OCI-LY7 (cell line): Measurements from ENCODE around the gene ITM2C.

Experiments used
- EZH2phosphoT487 ChIP-seq: fragments of 200-600 bp; sonication (generic); IDR thresholded peaks from 2 replicates; pipeline ENCODE4 v1.6.1; 2018; ENCODE audit warnings: low read depth, borderline replicate concordance, mild to moderate bottlenecking, mixed run types, antibody characterized with exemption, low read length, moderate library complexity, mixed read lengths
- TF ChIP-seq, protein P1 (sequence below): fragments of 200-600 bp; sonication (generic); conservative IDR thresholded peaks from 2 replicates; pipeline ENCODE4 v1.5.1; 2014; ENCODE audit warnings: mild to moderate bottlenecking, antibody characterized with exemption, low read length, moderate library complexity, mixed read lengths

DNA sequence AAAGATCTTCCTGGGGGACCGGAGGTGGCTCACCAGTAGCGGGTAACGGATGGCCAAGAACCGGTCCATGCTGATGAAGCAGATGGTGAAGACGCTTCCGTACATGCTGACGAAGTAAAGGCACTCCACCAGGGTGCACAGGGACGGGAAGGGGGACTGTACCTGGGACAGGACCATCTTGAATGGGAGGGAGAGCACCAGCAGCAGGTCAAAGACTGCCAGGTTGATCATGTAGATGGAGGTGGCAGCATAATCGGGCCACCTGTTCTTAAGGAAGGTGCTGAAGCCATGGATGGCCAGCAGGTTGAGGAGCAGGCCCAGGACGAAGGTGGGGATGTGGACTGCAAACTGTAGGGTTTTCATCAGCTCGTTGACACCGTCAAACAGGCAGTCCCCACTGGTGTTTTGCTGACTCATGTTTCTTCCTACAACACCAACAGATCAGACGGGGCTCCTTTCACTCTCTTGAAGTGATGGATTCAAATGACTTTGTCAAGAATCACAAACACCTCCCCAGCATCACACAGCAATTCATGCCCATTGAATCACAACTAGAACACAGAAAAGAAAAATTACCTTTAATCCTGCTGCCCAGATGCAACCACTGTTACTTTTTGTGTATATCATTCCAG is 45.9 kb downstream of the ITM2C start:
- TF ChIP-seq, protein P1, sequence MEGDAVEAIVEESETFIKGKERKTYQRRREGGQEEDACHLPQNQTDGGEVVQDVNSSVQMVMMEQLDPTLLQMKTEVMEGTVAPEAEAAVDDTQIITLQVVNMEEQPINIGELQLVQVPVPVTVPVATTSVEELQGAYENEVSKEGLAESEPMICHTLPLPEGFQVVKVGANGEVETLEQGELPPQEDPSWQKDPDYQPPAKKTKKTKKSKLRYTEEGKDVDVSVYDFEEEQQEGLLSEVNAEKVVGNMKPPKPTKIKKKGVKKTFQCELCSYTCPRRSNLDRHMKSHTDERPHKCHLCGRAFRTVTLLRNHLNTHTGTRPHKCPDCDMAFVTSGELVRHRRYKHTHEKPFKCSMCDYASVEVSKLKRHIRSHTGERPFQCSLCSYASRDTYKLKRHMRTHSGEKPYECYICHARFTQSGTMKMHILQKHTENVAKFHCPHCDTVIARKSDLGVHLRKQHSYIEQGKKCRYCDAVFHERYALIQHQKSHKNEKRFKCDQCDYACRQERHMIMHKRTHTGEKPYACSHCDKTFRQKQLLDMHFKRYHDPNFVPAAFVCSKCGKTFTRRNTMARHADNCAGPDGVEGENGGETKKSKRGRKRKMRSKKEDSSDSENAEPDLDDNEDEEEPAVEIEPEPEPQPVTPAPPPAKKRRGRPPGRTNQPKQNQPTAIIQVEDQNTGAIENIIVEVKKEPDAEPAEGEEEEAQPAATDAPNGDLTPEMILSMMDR: no peak
- no peak for TF ChIP-seq EZH2phosphoT487
